ENCODE data around the gene NEUROG3. TPM values are rescaled to one million over a fixed set of nuclear protein-coding genes. Genes with fewer than 3 reads are reported as not detected.

NEUROG3 gene
- total and polyA plus RNA-seq, 3 donors from 2014 or later = not detected

DNA sequence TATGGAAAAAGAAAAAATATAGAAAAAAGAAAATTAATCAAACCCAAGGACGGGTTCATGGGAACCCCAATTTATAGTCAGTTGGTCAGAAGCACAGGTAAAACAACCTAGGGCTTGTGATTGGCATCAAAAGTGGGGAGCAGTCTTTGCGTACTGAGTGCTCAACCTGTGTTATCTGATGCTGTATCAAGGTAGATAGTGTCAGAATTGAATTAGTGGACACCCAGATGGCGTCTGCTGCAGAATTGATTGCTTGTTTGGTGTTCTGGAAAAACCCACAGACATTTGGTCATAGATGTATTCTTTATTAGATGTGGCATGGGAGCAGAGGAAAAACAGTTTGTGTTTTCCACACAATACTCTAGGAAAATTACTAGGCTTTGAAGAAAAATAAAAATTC lies 39.6 kb downstream of the NEUROG3 start:
- Histone ChIP-seq H3K36me3 (ENCODE audit: low read depth, missing control alignments) (no peaks in the 10 kb centered on the region), H3K4me3 (no peak overlapping the region), H3K4me1 (no peaks in the 10 kb centered on the region), H3K27me3 (no peaks in the 10 kb centered on the region), H3K27ac (no peak overlapping the region), H3K9me3 (no peaks in the 10 kb centered on the region)
- TF ChIP-seq, protein P1, sequence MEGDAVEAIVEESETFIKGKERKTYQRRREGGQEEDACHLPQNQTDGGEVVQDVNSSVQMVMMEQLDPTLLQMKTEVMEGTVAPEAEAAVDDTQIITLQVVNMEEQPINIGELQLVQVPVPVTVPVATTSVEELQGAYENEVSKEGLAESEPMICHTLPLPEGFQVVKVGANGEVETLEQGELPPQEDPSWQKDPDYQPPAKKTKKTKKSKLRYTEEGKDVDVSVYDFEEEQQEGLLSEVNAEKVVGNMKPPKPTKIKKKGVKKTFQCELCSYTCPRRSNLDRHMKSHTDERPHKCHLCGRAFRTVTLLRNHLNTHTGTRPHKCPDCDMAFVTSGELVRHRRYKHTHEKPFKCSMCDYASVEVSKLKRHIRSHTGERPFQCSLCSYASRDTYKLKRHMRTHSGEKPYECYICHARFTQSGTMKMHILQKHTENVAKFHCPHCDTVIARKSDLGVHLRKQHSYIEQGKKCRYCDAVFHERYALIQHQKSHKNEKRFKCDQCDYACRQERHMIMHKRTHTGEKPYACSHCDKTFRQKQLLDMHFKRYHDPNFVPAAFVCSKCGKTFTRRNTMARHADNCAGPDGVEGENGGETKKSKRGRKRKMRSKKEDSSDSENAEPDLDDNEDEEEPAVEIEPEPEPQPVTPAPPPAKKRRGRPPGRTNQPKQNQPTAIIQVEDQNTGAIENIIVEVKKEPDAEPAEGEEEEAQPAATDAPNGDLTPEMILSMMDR (IDR thresholded peaks at IDR 0.05) = no peak
- intact Hi-C loops (cut with DNase I; ENCODE audit: low total_unique reads) = no loop called here
- WGBS, 2 donors = 75 to 82% methylated on average over 3 of the region's 3 CpGs
- no peak for DNase-seq

DNA sequence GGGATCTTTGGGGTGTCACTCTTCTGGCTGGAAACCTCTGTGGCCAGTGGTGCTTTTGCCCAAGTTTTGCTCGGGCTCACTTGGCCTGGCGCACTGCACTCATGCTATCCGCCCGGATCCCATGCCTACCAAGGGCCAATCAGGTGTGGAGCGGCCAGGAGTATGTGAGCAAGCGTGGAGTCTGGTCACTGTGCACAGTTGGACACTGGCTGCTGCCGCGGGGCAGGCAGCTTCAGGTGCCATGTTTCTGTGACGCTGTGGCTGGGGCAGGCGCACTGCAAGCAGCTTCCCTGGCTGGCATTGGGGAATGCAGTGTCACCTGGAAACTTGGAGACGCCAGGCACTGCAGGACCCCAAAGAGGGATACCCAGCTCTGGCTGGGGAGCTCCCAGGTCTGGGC lies 45.3 kb downstream of the NEUROG3 start:
- intact Hi-C loops (cut with DNase I; ENCODE audit: low total_unique reads) = no loop called here
- 96 to 100% methylated on average over 4 to 11 of the region's 11 CpGs for WGBS, 2 donors
- H3K4me1 ChIP-seq = no peaks in the 10 kb centered on the region
- no peak overlapping the region for H3K27ac ChIP-seq
- TF ChIP-seq, protein P1 (IDR thresholded peaks at IDR 0.05) = no peak
- no peak for TF ChIP-seq POLR2A (IDR thresholded peaks at IDR 0.05)
- H3K9me3 ChIP-seq = no peaks in the 10 kb centered on the region
- H3K27me3 ChIP-seq = no peaks in the 10 kb centered on the region
- no peak overlapping the region for H3K4me3 ChIP-seq
- no peak for DNase-seq
- no peaks in the 10 kb centered on the region for H3K36me3 ChIP-seq (ENCODE audit: low read depth, missing control alignments)

Other genes with a start within 250 kb of the NEUROG3 start
- under 1 TPM; 0.74 to 0.87 TPM for gene TACR2, start 156.5 kb downstream of the NEUROG3 start, total RNA-seq
- gene TACR2, start 156.5 kb downstream of the NEUROG3 start, polyA plus RNA-seq (ENCODE audit: insufficient read depth, low read depth, low replicate concordance) = 0.91 TPM
- 10 to 100 TPM; 35.3 to 37.5 TPM for gene TSPAN15, start 122.0 kb downstream of the NEUROG3 start, total RNA-seq
- gene TSPAN15, start 122.0 kb downstream of the NEUROG3 start, polyA plus RNA-seq (ENCODE audit: insufficient read depth, low read depth, low replicate concordance) = 29.7 TPM
- gene FAM241B, start 56.8 kb upstream of the NEUROG3 start, total RNA-seq = 10 to 100 TPM; 11.6 to 17.6 TPM
- 22.8 TPM for gene FAM241B, start 56.8 kb upstream of the NEUROG3 start, polyA plus RNA-seq (ENCODE audit: insufficient read depth, low read depth, low replicate concordance)
- 1 to 10 TPM in 1 of 2 donors, under 1 TPM in 1; 0.94 to 1.5 TPM for gene COL13A1, start 228.5 kb upstream of the NEUROG3 start, total RNA-seq
- 2.5 TPM for gene COL13A1, start 228.5 kb upstream of the NEUROG3 start, polyA plus RNA-seq (ENCODE audit: insufficient read depth, low read depth, low replicate concordance)

Measured in testis (tissue), 3 donors.